Upper lobe of left lung (tissue), 6 donors: ENCODE measurements around the gene SLC10A1. TPM values are rescaled to one million over a fixed set of nuclear protein-coding genes. Genes with fewer than 3 reads are reported as not detected.

Source experiments
- ATAC-seq, 2 donors: fragments of 200-7000 bp; cut with Tn5 transposase; one replicate each; pipeline ENCODE4 v1.9.1; 2022; ENCODE audit warnings: mild to moderate bottlenecking in 2 of 2, moderate library complexity in 2 of 2; ENCODE audit not compliant: low FRiP score in 2 of 2
- DNase-seq, 2 donors: peaks; one replicate each; pipeline ENCODE4 v3.0.0-alpha.2; 2019 to 2020
- H3K27ac ChIP-seq, 4 donors: fragments of 200-600 bp; sonication (generic); one replicate each; pipeline ENCODE4 v1.5.1; 2016 to 2019
- H3K27me3 ChIP-seq, 4 donors: fragments of 200-600 bp; sonication (generic); one replicate each; pipeline ENCODE4 v1.5.1; 2017 to 2019
- H3K36me3 ChIP-seq, 4 donors: fragments of 200-600 bp; sonication (generic); one replicate each; pipeline ENCODE4 v1.5.1; 2016 to 2019
- H3K4me1 ChIP-seq, 4 donors: fragments of 200-600 bp; sonication (generic); one replicate each; pipeline ENCODE4 v1.5.1; 2018 to 2019
- H3K4me3 ChIP-seq, 4 donors: fragments of 200-600 bp; sonication (generic); one replicate each; pipeline ENCODE4 v1.5.1; 2017 to 2019; ENCODE audit warnings: mild to moderate bottlenecking in 2 of 4, moderate library complexity in 1 of 4
- H3K9me3 ChIP-seq, 4 donors: fragments of 200-600 bp; sonication (generic); one replicate each; pipeline ENCODE4 v1.5.1; 2018 to 2019
- CTCF ChIP-seq, 6 experiments: fragments of 450-650 bp in 4 of 6; fragments of 200-600 bp in 2 of 6; sonication (generic) in 2 of 6; IDR thresholded peaks; one replicate each; pipeline ENCODE4 v1.5.1; 2016 to 2019; ENCODE audit warnings: antibody characterized with exemption in 6 of 6
- EP300 ChIP-seq, 4 donors: sonication (generic); formaldehyde crosslinking; IDR thresholded peaks; one replicate each; pipeline ENCODE4 v1.5.1; 2017; ENCODE audit warnings: antibody characterized with exemption in 4 of 4, control low read depth in 2 of 4
- POLR2A ChIP-seq, 4 donors: fragments of 450-650 bp; IDR thresholded peaks; one replicate each; pipeline ENCODE4 v1.5.1; 2016 to 2017; ENCODE audit warnings: antibody characterized with exemption in 4 of 4, mild to moderate bottlenecking in 2 of 4
- POLR2AphosphoS5 ChIP-seq, 2 donors: sonication (generic); formaldehyde crosslinking; IDR thresholded peaks; one replicate each; pipeline ENCODE4 v1.5.1; 2017; ENCODE audit warnings: antibody characterized with exemption in 2 of 2
- whole genome bisulfite sequencing, 2 donors: methylation state at CpG; one replicate each; pipeline ENCODE4 v1.1.5; 2017 to 2018; 5-methylcytosine and 5-hydroxymethylcytosine counted together
- total RNA-seq, 6 donors: library from RNA; depleted of rRNA in 4 of 6; stranded (reverse); fragments of >200 nt in 4 of 6; gene quantifications; one replicate each; pipeline versions ENCODE4 v1.1.0 to v1.2.1, GENCODE V29; 2016 to 2021
- donor health status: DM: no; HTN: no; CAD: no; lungs with moderate emphysema.
- donor health status: DM: no; HTN: yes; CAD: no; lungs with severe emphysema.

SLC10A1 gene
- total RNA-seq, 6 donors from 2014 or later, result not detected

- Histone ChIP-seq H3K27ac (no peak overlapping the region), H3K27me3 (no peaks in the 10 kb centered on the region), H3K4me1 (no peaks in the 10 kb centered on the region), H3K4me3 (no peak overlapping the region), H3K9me3 (peaks cover 0 to 4% (median 0%) of the 10 kb centered on the region in 4 donors), H3K36me3 (no peaks in the 10 kb centered on the region)
- ATAC-seq (no peak), DNase-seq (no peak)
- 83 to 89% methylated on average over 3 of the region's 3 CpGs for WGBS, 2 donors
- TF ChIP-seq EP300 (IDR thresholded peaks at IDR 0.05), result no peak
- TF ChIP-seq CTCF (IDR thresholded peaks at IDR 0.05), result no peak
- TF ChIP-seq POLR2AphosphoS5 (IDR thresholded peaks at IDR 0.05), result no peak
- TF ChIP-seq POLR2A (IDR thresholded peaks at IDR 0.05), result no peak
These were observed 31.3 kb upstream of the SLC10A1 start for GRCh38 chr14:69828354-69828753.

GRCh38 chr14:69827560-69827959 lies 30.5 kb upstream of the SLC10A1 start:
- no peaks in the 10 kb centered on the region for H3K27me3 ChIP-seq
- no peak for TF ChIP-seq POLR2A (IDR thresholded peaks at IDR 0.05)
- no peak for TF ChIP-seq EP300 (IDR thresholded peaks at IDR 0.05)
- TF ChIP-seq POLR2AphosphoS5 (IDR thresholded peaks at IDR 0.05), result no peak
- TF ChIP-seq CTCF (IDR thresholded peaks at IDR 0.05), result no peak
- no peaks in the 10 kb centered on the region for H3K36me3 ChIP-seq
- H3K4me1 ChIP-seq, result no peaks in the 10 kb centered on the region
- peaks cover 0 to 4% (median 0%) of the 10 kb centered on the region in 4 donors for H3K9me3 ChIP-seq
- DNase-seq (no peak), ATAC-seq (no peak)
- no peak overlapping the region for H3K4me3 ChIP-seq
- WGBS, 2 donors, result 65 to 69% methylated on average over 4 of the region's 4 CpGs
- no peak overlapping the region for H3K27ac ChIP-seq

GRCh38 chr14:69822456-69822855 lies 25.4 kb upstream of the SLC10A1 start:
- peaks cover 0 to 4% (median 0%) of the 10 kb centered on the region in 4 donors for H3K9me3 ChIP-seq
- H3K4me3 ChIP-seq, result no peak overlapping the region
- H3K4me1 ChIP-seq, result no peaks in the 10 kb centered on the region
- 73 to 77% methylated on average over 6 of the region's 6 CpGs for WGBS, 2 donors
- H3K27ac ChIP-seq, result no peak overlapping the region
- H3K36me3 ChIP-seq, result no peaks in the 10 kb centered on the region
- ATAC-seq, result no peak
- TF ChIP-seq EP300 (IDR thresholded peaks at IDR 0.05) (no peak), POLR2AphosphoS5 (IDR thresholded peaks at IDR 0.05) (no peak), CTCF (IDR thresholded peaks at IDR 0.05) (no peak), POLR2A (IDR thresholded peaks at IDR 0.05) (no peak)
- no peaks in the 10 kb centered on the region for H3K27me3 ChIP-seq
- no peak for DNase-seq

- Histone ChIP-seq H3K4me1 (no peaks in the 10 kb centered on the region), H3K36me3 (no peaks in the 10 kb centered on the region), H3K27me3 (no peaks in the 10 kb centered on the region), H3K27ac (no peak overlapping the region), H3K4me3 (no peak overlapping the region), H3K9me3 (peaks cover 0 to 4% (median 0%) of the 10 kb centered on the region in 4 donors)
- WGBS, 2 donors, result 69 to 88% methylated on average over 2 of the region's 2 CpGs
- ATAC-seq, result no peak
- no peak for DNase-seq
- TF ChIP-seq POLR2A (IDR thresholded peaks at IDR 0.05), result no peak
- no peak for TF ChIP-seq EP300 (IDR thresholded peaks at IDR 0.05)
- no peak for TF ChIP-seq POLR2AphosphoS5 (IDR thresholded peaks at IDR 0.05)
- no peak for TF ChIP-seq CTCF (IDR thresholded peaks at IDR 0.05)
These were observed 23.9 kb upstream of the SLC10A1 start for GRCh38 chr14:69820991-69821390.

GRCh38 chr14:69819607-69820006 lies 22.6 kb upstream of the SLC10A1 start:
- H3K36me3 ChIP-seq, result no peaks in the 10 kb centered on the region
- ATAC-seq (no peak), DNase-seq (no peak)
- 87 to 89% methylated on average over 6 to 8 of the region's 8 CpGs for WGBS, 2 donors
- H3K27ac ChIP-seq, result no peak overlapping the region
- H3K27me3 ChIP-seq, result no peaks in the 10 kb centered on the region
- no peak overlapping the region for H3K4me3 ChIP-seq
- no peaks in the 10 kb centered on the region for H3K9me3 ChIP-seq
- no peak for TF ChIP-seq POLR2A (IDR thresholded peaks at IDR 0.05)
- no peaks in the 10 kb centered on the region for H3K4me1 ChIP-seq
